ENCODE measurements around the gene MORN1. TPM values are rescaled to one million over a fixed set of nuclear protein-coding genes. Genes with fewer than 3 reads are reported as not detected.

Gene MORN1
- total RNA-seq, 1 donor from 2014 or later, result 12.1 TPM

- H3K4me3 Mint-ChIP-seq (ENCODE audit: unreplicated experiment), result no peak overlapping the region
- no peak overlapping the region for H3K27ac Mint-ChIP-seq (ENCODE audit: unreplicated experiment)
- no peak for TF ChIP-seq CTCF (IDR thresholded peaks at IDR 0.05; ENCODE audit: unreplicated experiment)
- peaks cover 9% of the 10 kb centered on the region for H3K27me3 Mint-ChIP-seq (ENCODE audit: unreplicated experiment)
- DNase-seq (ENCODE audit: low spot score), result no peak
- H3K9me3 Mint-ChIP-seq (ENCODE audit: unreplicated experiment), result no peaks in the 10 kb centered on the region
- peaks cover 11% of the 10 kb centered on the region for H3K36me3 Mint-ChIP-seq (ENCODE audit: low read depth, unreplicated experiment)
- peaks cover 33% of the 10 kb centered on the region for H3K4me1 Mint-ChIP-seq (ENCODE audit: unreplicated experiment)
Observed at GRCh38 chr1:2274929-2275475, 116.4 kb downstream of the MORN1 start.

GRCh38 chr1:2274231-2274928 lies 117.0 kb downstream of the MORN1 start:
- Mint-ChIP-seq H3K36me3 (ENCODE audit: low read depth, unreplicated experiment) (peaks cover 11% of the 10 kb centered on the region), H3K4me3 (ENCODE audit: unreplicated experiment) (no peak overlapping the region), H3K27ac (ENCODE audit: unreplicated experiment) (no peak overlapping the region), H3K9me3 (ENCODE audit: unreplicated experiment) (no peaks in the 10 kb centered on the region), H3K4me1 (ENCODE audit: unreplicated experiment) (peaks cover 27% of the 10 kb centered on the region), H3K27me3 (ENCODE audit: unreplicated experiment) (peaks cover 9% of the 10 kb centered on the region)
- DNase-seq (ENCODE audit: low spot score), result no peak
- no peak for TF ChIP-seq CTCF (IDR thresholded peaks at IDR 0.05; ENCODE audit: unreplicated experiment)

- no peak overlapping the region for H3K4me3 Mint-ChIP-seq (ENCODE audit: unreplicated experiment)
- H3K4me1 Mint-ChIP-seq (ENCODE audit: unreplicated experiment), result peaks cover 23% of the 10 kb centered on the region
- TF ChIP-seq CTCF (IDR thresholded peaks at IDR 0.05; ENCODE audit: unreplicated experiment), result no peak
- H3K36me3 Mint-ChIP-seq (ENCODE audit: low read depth, unreplicated experiment), result peaks cover 11% of the 10 kb centered on the region
- H3K27me3 Mint-ChIP-seq (ENCODE audit: unreplicated experiment), result peaks cover 9% of the 10 kb centered on the region
- no peak for DNase-seq (ENCODE audit: low spot score)
- H3K9me3 Mint-ChIP-seq (ENCODE audit: unreplicated experiment), result no peaks in the 10 kb centered on the region
- H3K27ac Mint-ChIP-seq (ENCODE audit: unreplicated experiment), result peak overlapping the region; percentile 61
Observed at GRCh38 chr1:2273401-2274090, 117.8 kb downstream of the MORN1 start.

- Mint-ChIP-seq H3K4me1 (ENCODE audit: unreplicated experiment) (peaks cover 23% of the 10 kb centered on the region), H3K27ac (ENCODE audit: unreplicated experiment) (no peak overlapping the region), H3K36me3 (ENCODE audit: low read depth, unreplicated experiment) (peaks cover 11% of the 10 kb centered on the region), H3K9me3 (ENCODE audit: unreplicated experiment) (no peaks in the 10 kb centered on the region), H3K4me3 (ENCODE audit: unreplicated experiment) (no peak overlapping the region), H3K27me3 (ENCODE audit: unreplicated experiment) (peaks cover 9% of the 10 kb centered on the region)
- no peak for DNase-seq (ENCODE audit: low spot score)
- no peak for TF ChIP-seq CTCF (IDR thresholded peaks at IDR 0.05; ENCODE audit: unreplicated experiment)
Observed at GRCh38 chr1:2272686-2273400, 118.5 kb downstream of the MORN1 start.

Data from endothelial cell (in vitro differentiated cells).